HT1080 (cell line): Measurements from ENCODE around the gene MYMK. TPM values are rescaled to one million over a fixed set of nuclear protein-coding genes. Genes with fewer than 3 reads are reported as not detected.

Experiments
- DNase-seq: peaks from one replicate; pipeline ENCODE4 v3.0.0-alpha.2; 2015; ENCODE audit warnings: low read depth
- total RNA-seq: library from RNA; depleted of rRNA; stranded (reverse); fragments of >200 nt; shearing (Covaris generic); gene quantifications from 2 replicates; pipeline ENCODE4 v1.2.3, GENCODE V29; 2014

The MYMK gene
- total RNA-seq, 1 experiment from 2014 or later = not detected

DNA sequence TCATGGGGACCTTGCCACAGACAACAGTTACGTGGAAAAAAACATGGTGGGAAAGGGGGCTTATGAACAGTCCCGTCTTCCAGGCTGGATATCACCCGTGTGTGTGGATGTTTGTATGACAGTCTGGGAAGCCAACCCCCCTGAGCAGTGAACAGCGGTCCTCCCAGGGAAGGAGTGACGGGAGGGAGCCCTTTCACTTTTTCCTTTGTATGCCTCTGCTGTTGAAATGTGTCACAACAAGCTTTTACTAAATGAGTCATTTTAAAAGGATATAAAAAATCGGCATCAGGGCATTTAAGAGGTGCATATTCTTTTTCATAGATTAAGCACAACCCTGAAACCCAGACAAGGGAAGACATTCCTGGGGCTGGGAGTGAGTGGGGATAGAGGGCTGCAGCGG, 5.1 kb downstream of the MYMK start:
- DNase-seq = peak; percentile 6

DNA sequence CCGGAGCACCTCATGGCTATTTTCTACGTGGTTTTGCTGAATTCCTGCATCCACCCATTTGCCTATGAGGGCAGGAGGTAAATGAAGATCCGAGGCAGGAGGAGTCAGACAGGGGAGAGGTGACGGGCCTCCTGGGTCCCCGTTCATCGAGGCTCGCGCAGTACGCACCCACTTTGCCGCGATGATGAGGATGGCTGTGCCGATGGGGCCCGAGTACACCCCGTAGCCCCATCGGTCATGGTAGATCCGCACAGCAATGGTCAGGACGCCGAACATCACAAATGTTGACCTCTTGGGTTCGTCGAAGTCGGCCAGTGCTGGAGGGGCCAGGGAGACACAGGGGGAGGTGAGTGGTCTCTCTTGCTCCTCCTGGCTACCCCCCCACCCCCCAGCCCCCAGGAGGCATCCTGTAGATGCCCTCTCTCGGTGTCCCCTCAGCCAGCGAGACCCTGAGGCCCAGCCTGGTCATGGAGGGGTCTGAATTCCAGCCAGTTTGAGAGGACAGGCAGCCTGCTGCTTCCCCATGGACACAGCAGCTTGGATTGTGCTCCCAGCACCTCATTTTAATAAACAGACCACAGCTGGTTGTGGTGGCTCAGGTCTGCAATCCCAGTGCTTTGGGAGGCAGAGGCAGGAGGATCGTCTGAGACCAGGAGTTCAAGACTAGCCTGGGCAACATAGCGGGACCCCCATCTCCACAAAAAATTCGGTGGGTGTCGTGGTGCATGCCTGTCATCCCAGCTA, 5.9 kb downstream of the MYMK start:
- no peak for DNase-seq

DNA sequence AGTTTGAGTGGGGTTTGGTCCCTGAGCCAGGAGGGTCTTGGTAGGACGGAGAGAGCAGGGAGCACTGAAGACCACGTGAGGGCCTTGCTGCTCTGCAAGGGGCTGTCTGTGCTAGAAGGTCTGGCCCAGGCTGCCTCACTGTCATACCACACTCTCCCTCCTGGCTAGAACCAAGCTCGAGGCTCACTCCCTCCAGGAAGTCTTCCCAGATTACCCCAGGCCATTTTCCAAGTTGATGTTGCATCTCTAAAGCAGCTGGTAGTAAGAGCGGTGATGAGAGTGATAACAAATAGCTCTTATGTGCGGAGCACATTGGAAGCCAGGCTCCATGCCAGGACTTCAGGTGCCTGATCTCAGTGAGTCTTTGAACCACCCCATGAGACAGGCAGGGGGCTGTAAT, 6.6 kb downstream of the MYMK start:
- no peak for DNase-seq

DNA sequence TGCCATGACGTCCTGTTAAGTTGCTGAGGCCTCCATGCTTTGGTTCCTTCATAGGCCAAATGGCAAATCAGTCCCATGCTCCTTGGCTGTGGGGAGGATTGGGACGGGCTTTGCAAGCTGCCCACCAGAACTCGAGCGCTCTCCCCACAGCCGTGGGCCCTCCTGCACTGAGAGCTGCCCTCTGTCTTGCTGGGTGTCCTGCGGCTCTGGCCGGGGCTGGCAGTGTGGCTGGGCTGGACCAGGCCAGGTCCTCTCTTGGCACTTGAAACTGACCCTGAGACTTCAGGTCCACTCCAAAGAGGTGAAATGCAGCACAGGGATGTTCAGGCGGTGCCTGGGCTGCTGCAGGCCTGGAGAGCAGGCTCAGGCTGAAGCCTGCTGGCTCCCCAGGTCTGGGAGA, 7.0 kb downstream of the MYMK start:
- no peak for DNase-seq

DNA sequence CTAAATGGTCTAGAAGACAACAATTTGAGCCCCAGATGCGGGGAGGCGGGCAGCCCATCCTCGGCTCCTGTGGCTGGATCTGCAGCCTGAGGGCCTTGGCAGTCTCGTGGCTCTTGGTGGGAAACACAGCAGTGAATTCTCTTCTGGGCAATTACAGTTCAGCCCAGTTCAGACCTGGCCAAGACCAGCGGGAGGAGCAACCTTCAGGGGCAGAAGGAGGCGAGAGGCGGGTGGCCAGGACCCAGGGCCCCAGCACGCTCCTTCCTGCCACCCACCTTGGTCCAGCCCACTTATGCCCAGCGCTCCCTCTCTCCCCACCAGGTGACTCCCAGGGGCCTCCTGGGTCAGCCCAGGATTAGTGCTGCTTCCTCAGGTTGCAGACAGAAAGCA, 7.8 kb downstream of the MYMK start:
- DNase-seq = no peak

DNA sequence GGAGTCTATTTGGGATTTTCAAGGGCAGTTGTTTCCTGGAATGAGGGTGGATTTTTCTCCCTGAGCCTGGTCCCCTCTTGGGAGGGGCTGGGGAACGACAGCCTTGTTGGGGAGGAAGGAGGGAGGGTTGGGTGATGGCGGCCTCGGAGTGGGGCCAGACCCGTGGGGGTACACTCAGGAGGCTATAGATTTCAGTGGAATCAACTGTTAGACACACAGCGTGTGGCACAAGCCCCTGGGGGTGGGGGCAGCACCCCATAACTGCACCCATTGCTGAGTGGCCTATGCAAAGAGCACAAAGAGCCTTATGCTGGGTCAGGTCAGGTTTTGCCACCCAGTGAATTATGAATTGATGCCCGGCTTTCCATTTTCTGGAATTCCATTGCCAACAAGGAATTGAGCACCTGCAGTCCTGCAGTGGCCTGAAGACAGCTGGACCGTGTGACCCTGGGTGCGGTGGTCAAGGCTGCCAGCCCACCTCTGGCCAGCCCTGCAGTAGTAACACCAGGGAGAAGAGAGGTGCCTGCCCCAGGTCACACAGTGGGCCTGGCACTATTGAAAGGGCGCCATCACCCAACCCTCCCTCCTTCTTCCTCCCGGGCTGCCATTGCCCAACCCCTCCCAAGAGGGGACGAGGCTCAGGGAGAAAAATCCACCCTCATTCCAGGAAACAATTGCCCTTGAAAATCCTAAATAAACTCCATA, 8.4 kb downstream of the MYMK start:
- no peak for DNase-seq

DNA sequence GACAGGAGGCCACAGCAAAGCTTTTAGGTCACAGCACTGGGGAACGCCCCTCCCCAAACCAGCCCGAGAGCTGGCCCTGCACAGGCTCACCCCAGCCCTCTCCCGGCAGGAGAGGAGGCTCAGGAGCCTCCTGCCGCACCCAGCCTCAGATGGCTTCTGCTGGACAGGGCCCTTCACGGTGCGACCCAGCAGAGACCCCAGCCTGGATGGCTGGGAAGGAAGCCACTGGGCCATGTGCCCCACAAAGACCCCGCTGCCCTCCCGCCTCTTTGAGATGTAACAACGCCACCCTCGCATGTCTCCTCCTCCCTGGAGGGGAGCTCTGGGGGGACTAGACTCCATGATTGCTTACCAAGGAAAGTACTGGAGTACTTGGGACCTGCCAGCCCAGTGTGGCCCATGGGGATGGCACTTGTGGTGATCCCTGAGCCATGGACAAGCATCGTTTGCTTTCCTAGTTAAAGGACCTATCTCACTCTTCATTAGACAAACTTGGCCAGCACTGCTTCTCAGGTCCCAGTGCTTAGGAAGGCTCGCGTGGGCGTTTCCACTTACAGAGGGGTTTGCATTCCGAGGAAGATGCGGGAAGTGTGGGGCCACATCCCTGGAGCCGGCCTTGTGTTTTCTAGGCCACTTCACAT, 9.0 kb downstream of the MYMK start:
- no peak for DNase-seq

DNA sequence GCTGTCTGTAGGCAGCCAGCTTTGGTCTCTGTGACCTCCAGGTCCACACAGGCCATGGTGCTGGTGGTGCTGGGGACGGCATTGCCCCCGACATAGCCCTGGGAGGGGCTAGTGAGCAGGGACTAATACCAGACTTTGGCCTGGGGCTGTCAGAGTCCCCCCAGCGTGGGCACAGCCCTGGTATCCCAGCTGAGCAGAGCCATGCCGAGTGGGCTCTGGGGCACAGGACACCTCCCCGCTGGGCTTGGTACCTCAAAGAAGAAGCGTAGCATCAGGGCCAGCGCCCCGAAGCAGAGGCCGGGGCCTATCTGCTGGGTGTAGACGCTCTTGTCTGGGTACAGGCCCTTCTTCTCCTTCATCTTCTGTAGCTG, 9.5 kb downstream of the MYMK start:
- no peak for DNase-seq

DNA sequence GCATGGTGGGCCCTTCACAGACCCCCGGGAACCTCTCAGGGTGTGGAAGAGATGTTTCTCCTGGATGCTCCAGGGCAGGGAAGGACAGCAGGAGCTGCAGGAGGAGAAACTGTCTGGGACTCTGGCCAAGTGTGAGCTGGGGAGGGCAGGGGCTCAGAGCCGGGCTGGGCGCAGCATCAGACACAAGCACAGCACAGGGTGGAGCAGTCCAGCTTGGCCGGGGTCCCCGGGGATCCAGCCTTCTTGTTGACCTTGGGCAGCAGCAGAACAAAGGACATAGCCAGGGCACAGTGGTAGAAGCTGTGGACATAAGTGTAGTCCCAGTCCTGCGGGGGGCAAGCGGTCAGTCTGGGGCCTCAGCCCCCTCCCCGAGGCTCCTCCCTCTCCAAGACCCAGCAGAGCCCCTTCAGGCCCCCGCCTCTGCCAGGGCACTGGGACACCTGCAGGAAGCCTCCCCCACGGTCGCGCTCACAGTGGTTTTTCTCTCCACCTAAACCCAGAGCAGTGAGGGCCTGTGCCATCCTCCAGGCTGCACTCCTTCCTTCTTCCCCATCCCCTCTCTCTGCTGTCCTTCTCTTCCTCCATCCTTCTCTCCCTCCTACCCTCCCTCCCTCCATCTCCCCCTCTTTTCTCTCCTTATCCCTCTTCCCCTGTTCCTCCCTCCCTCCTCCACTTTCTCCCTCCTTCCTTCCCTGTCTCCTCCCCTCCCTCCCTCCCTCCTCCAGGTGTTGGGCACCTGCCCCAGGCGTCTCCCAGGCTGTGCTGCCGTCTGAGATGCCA, 10.1 kb downstream of the MYMK start:
- no peak for DNase-seq

DNA sequence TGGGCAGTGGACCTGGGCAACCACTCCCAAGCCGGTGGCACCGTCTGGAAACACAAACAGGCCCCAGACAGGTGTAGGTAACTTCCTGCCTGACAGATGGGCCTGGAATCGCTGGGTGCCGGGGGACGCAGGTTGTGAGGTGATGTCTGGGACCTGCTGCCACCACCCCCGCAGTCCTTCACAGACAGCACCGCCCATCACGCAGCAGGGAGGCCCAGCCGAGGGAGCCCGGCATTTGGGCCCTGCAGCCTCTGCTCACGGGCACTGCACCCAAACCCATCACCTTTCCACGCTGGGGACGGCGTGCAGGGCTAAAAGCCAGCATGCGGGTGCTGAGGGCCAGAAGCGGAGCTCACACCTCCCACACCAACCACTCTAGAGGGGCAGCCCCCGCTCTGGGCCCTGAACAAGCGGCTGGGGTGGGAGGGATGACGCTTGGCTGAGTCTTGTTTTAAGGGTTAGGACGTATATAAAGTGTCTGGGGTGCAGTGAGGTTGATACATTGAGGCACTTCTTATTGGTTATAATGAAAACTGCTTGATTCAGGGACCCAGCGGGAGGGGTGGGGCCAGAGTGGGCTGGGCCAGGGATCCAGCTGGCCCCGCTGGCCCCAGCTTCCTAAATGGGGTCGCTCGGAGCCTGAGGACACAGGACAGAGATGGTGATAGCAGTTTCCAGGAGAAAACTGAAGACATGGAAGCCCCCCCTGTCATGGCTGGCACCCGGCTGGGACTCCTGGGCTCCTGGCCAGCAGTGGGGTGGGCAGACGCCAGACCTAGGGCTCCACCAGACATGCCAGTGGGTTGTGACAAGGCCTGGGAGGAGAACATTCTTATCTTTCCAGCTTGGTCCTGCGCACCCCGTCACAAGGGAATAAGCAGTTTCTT, 11.3 kb downstream of the MYMK start:
- no peak for DNase-seq

DNA sequence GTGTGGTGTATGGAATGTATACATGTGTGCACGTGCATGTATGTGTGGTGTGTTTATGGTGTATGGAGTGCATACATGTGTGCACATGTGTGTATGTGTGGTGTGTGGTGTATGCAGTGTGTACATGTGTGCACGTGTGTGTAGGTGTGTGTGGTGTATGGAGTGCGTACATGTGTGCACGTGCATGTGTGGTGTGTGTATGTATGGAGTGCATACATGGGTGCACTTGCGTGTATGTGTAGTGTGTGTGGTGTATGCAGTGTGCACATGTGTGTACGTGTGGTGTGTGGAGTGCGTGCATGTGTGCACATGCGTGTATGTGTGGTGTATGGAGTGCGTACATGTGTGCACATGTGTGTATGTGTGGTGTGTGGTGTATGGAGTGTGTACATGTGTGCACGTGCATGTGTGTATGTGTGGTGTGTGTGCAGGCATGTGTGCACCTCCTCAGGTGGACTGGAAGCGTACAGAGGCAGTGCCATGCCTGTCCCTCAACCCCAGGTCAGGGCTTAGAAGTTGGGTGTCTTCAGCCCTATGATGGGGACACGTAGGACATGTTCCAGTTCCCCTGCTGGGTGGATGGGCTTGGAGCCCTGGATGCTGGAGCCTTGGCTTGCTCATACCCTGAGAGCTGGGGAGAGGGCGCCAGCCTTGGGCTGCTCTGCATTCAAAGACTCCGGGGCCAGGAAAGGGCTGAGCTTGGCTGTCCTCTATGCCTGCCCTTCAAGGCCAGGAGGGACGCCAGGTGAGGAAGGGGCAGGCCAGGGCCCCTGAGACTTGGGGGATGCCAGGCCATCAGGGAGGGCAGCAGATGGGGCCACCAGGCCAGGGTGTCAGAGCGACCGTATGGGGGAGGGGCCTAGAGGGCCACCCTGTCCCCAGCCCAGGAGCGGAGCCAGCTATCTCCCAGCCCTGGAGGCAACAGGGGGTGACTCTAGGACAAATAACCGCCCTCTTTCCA, 12.2 kb downstream of the MYMK start:
- no peak for DNase-seq

DNA sequence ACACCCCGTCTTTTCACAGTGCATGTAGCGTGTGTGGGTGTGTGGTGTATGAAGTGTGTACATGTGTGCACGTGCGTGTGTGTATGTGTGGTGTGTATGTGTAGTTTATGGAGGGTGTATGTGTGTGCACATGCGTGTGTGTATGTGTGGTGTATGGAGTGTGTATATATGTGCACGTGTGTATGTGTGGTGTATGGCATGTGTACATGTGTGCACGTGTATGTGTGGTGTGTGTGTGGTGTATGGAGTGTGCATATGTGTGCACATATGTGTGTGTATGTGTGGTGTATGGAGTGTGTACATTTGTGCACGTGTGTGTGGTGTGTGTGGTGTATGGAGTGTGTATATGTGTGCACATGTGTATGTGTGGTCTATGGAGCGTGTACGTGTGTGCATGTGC, 13.2 kb downstream of the MYMK start:
- DNase-seq = no peak

DNA sequence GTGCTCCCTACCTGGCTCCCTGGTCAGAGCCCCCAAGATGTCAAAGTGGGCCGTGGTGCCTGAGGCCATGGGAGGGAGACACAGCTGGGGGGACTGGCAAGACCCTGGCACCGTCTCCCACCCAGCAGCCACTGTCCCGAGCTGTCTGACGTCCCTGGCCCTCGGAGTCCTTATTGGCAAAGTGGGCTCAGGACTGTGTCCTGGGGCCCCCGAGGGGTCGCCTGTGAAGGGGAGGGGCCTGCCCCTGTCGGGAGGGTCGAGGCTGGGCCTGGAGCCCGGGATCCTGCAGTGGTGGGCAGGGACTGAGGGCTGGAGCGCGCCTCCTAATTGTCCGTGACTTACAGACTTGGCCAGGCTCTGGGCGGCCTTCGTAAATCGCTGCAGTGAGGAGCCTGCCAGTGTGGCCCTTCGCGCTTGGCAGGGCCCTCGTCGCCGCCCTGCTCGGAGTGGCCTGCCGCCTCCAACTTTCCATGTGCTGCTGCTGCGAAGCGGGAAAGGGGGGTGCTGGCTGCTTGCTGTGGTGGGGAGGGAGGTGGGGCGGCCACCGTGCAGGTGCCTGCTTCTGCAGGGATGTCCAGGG, 13.7 kb downstream of the MYMK start:
- no peak for DNase-seq

DNA sequence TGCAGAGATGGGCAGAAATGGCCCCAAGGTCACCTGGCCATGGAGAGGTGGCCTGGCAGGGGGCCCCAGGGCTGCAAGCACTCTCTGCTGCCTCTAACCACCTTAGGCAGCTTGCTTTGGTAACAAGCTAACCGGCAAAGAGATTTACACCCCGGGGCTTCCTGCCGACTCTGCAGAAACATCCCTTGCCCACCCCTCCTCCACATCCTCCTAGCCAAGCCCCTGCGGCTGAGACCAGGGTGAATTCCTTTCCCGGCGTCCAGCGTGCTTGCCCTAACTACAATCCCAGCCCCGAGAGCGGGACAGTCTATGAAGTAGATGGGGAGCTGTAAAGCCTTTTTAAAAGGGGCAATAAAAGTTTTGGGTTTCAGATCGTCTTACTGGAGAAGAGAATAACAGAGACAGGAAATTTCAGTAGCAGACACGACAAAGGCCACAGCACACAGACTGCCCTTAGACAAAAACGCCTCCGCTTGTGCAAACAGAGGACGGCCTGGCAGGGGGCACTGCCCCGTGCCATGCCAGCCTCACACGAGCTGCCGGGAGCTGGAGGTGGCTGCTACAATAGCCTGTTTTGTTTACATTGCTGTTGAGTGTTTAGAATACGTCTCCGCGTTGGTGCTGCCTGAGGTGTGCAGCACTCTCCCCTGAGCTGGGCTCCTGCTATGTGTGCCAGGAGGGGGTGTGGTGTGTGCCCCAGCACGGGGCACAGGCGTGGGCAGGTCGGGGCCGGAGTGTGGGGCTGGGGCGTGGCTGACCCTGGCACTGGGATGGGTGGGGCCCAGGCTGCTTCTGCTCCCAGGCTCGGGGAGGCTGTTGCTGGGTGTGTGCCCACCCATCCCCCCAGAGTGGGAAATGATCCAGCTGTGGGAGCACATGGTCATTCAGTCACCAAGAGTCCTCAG, 15.3 kb downstream of the MYMK start:
- DNase-seq = no peak

DNA sequence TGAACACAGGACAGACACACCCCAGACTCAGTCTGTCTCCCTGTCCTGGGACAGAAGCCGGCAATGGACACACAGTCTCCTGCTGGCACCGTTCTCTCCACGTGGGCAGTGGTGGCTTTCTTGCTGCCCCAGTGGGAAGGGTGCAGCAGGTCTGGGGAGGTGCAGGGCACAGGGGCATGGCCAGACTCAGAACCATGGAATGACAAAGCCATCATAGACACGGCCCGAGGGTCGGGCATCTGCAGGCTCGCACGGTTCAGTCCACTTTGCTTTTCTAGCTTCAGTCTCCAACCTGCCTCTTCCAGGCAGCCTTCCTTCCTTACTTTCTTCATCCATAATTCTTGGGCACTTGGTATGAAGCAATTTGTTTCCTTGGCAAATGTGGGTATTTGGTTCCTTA, 16.7 kb downstream of the MYMK start:
- no peak for DNase-seq

DNA sequence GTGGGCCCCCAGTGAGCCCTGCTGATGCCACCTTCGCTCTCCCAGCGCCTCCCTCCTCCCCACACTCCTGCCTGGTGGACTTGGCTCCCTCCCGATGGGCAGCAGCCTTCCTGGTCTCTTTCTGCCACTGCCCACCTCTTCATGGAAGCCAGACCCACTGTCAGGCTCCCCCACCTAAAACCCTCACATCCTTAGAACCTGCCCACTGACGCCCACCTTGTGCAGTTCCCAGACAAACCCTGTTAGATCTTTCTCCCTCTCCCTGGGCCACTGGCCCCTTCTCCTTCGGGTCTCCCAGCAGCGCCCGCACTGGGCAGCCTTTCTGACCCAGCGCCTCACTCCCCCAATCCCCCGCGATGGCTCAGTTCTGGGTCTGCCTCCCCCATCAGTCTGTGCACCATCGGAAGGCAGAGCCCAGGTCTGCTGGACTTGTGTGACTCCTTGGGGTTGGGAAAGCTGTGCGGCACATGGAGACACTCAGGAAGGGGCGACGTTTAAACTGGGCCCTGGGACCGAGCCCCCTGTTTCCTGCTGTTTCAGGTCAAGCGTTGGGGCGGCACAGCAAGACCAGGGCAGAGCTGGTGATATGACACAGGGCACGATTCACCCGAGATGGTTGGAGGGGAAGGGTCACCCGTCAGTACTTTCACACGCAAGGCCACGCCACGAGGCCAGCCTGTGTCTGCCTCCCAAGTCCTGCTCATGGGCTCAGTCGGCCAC, 17.4 kb downstream of the MYMK start:
- DNase-seq = no peak

DNA sequence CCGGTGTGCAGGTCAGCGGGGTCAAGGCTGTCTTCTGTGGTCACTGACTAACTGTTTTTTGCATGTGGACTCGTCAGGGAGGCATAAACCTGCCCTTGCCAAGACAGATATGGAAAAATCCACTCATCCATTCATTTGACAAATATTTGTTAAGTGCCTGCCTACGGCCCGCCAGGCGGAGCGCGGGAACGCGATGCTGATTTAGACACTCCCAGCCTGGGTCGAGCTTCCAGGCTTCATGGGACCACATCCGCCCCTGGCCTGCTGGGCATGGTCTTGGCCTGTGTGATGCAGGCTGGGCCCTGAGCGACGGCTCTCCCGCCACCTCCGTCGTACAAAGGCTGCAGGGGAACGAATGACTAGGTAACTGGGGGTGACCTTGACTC, 18.1 kb downstream of the MYMK start:
- peak; percentile 67 for DNase-seq
